GM21367 (cell line): ENCODE measurements around the gene PWP2.
"Not testable (repeated sequence)": the region's sequence is repeated elsewhere in the genome, so short reads cannot be mapped to it uniquely, and the experiment has no call there.

Experiments
- ATAC-seq: cut with Tn5 transposase; IDR thresholded peaks from one replicate; pipeline ENCODE4 v1.9.1; 2021; ENCODE audit not compliant: unreplicated experiment

Gene PWP2

DNA sequence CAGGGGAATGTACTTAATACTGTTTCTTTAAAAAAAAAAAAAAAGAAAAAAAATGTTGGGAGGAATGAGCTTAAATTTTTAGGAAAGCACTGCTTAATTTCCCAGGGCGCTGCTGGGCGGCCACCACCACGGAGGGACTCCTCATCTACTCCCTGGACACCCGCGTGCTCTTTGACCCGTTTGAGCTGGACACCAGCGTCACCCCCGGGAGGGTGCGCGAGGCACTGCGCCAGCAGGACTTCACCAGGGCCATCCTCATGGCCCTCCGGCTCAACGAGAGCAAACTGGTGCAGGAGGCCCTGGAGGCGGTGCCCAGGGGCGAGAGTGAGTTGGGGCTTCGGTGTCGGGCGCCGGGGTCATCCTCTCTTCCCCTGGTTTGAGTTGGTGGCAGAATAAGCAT is 20.6 kb downstream of the PWP2 start:
- not testable (repeated sequence) for ATAC-seq

DNA sequence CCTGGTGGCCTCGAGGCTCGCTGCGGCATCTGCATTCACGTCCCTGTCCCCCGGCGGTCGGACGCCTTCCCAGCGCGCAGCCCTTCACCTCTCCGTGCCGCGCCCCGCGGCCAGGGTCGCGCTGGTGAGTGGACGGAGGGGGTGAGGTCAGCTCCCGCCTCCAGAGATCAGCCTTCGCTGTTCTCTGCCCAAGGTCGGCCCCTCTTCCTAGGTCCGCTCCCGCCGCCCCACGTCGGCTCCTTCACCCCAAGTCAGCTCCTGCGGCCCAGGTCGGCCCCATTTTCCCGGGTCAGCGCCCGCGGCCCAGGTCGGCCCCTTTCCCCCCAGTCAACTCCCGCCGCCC is 26.5 kb downstream of the PWP2 start:
- not testable (repeated sequence) for ATAC-seq

DNA sequence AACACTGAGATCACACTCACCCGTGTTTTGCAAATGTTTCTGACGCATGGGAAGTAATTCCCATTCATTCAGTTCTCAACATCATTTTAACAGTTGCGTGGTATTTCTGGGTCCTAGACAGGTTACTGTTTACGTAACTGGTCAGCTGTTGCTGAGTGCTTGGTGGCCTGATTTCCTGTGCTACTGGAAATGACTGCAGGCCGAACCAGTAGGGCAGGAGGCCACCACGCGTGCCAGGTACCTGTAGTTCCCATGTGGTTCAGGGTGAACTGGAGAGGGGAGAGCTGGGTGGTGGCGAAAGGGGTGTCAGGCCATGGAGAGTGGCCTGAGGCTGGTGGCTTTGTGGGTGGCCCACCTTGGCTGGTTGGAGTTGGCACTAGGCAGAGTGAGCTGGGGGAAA is 27.5 kb downstream of the PWP2 start:
- not testable (repeated sequence) for ATAC-seq

DNA sequence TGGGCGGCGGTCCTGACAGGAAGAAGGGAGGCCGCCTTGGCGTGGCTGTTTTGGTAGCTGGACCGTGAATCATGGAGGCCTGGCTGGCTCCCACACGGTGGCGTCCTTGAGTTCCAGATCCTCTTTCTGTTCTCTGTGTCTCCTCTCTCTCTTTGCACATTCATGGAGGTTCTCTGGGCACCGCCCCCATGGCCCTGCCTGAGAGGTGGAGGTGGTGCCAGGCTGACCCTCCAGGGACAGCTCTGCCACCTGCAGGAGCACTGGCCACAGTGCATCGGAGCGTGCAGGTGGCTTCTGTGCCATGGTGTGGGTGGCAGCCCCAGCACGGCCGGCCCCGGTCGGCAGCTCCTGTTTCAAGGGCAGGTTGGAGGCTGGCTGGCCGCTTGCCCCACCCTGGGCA is 30.8 kb downstream of the PWP2 start:
- ATAC-seq: not testable (repeated sequence)

DNA sequence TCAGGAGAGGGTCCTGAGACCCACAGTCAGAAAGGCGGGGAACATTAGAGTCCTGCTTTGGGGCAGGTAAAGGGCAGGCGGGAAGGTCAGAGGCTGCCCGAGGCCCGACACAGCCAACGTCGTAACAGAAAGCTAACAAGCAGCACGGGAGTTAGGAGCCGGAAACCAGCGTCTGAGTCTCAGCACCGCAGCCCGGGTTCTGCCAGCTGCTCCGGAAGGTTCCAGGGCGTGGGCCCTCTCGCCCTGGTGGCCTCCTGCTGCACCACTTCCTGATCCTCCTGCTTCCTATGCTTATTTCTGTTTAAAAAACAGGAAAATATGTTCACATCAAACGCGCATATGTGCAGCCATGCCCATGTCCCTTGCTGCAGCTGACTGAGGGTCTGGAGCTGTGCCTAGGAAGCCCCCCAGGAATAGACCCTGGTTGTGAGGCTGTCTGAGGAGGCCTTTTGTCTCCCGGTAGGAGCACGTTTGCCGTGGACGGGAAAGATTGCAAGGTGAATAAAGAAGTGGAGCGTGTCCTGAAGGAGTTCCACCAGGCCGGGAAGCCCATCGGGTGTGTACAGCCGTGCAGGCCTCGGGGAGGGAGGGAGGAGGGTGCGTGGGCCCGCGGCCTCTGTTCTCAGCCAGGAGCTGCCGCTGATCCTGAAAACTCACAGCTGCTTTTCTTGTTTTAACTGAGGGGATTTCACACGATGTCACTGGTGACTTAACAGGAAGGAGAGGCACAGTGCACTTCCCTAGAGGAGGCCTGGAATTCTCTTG is 32.8 kb downstream of the PWP2 start:
- ATAC-seq: not testable (repeated sequence)

DNA sequence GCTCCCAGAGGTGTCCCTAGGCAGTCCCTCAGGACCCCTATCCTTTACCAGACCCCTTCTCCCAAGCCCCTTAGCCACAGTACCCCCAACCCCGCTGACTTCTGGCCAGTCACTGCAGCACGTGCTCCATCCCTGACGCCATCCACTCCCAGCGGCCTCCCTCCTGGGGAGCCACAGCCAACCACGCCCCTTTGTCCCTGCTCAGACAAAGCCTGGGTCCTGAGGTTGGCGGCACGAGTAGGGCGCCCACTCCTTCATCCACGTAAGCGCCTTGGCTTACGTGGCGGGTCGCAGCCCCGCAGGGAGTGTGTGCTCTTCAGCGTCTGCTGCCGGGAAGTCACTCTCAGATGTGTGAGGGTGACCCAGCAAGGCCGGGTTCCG is 33.3 kb downstream of the PWP2 start:
- not testable (repeated sequence) for ATAC-seq

DNA sequence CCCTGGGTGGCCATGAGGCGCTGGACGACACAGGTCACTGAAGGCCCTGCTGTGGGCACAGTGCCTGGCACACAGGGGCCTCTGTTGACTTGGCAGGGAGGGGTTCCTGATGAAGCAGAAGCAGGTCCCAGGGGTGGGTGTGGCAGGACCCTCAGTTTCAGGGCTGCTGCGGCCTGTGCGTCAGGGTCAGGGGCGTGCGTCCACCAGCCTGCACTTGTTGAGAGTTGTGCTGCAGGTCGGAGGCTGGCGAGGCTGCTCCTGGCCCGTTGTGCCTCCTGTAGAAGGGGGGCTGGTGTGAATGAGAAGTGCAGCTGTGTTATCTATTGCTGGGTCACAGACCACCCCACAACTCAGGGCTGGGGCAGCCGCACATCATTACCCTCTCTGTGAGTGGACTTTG is 35.3 kb downstream of the PWP2 start:
- ATAC-seq: not testable (repeated sequence)

DNA sequence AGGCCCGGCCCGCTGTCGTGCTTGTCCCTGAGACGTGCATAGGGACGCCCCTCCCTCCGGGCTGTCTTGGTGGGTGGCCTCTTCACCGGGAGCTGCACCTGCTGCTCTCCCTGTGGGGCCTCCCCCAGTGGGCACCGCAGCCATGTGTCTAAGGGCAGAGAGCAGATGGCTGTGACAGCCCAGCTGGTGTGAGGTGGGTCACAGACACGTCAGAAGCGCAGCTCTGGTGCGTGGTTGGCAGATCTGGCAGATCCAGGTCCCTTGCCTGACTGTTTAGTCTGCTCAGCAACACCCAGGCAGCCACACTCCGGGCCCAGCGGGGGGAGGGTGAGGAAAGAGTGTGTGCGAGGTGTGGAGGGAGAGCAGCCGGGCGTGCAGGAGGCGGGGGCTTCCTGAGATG is 36.2 kb downstream of the PWP2 start:
- not testable (repeated sequence) for ATAC-seq

DNA sequence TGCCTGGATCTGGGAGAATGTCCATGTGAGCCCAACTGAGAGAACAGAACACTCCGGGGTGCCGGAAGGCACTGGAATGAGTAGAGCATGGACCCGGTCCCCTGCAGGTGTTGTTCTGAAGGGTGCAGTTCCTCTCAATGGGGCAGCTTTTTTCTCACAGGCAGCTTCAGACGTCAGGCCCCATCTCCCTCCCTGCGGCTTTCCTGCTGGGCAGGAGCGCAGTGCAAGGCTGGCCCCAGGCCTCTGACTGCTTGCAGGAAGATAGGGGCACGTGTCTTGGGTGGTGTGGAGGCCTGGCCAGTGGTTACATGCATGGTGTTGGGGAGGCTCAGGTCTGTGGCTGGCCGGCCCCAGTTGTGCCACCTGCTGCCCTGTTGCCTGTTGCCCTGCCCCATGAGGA is 36.8 kb downstream of the PWP2 start:
- not testable (repeated sequence) for ATAC-seq

DNA sequence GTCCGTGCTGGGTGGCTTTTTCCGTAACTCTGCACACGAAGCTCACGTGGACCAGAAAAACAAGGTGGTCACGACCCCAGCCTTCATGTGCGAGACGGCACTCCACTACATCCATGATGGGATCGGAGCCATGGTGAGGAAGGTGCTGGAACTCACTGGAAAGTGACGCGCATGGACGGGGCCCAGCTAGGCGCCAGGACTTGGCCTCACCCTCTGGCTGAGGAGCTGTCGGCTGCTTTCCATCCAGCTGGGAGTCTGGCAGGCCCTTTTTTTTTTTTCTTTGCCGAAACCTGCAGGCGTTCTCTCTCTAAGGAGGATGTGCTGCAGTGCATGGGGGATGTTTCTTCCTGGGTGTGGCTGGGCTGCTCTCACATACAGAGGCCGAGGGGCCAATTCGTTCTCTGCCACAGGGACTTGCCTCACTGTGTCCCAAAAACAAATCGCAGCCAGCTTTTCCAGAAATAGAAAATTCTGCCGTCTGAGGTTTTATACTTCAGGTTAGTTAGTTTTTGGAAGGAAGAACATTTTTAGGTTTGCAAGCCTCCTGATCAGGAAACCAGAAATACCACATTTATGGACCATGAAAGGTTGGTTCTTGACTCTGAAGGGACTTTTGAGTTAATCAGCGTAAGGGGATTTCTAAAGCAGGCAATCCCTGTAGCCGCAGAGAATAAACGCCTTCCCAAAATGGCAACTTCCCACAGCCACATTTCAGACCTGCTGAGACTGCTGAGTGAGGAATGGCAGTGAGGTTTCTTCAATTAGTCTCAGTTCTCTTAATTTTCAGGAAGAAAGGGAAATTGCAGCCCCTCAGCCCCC is 37.8 kb downstream of the PWP2 start:
- not testable (repeated sequence) for ATAC-seq

DNA sequence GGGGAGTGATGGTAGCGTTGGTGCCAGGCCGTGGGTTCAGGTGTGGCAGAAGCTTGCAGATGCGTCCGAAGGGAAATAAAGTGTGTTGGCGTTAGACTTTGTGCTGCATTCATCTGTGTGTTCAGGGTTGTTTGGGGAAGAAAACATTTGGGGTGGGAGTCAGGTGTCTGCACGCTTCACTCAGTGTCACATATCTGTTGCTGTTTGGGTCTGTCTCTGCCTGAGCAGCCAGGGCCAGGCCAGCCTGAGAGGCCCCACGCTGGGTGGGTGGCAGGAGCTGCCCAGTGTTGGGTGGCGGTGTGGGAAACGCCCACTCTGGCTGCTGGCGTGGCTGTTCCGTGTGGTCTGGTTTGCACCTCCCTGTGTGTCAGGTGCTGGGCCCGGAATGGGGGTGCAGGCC is 38.4 kb downstream of the PWP2 start:
- not testable (repeated sequence) for ATAC-seq

DNA sequence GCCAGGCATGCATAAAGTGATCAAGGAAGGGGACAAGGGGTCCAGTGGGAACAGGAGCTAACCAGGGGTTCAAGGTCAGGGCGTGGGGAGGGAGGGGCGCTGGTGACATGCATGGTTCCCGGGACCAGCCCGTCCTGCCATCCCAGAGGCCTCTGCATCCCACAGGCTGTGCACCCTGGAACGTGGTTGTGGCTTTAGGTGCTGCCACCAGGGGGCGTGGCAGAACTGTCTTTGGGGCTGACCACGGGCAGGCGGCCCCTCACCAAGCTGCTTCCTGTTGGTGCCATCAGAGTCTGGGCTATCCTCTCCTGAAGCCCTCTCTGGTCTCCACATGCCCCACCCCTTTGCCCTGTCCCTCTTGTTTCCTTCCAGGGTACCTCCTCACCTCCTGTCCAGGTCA is 39.9 kb downstream of the PWP2 start:
- ATAC-seq: not testable (repeated sequence)

DNA sequence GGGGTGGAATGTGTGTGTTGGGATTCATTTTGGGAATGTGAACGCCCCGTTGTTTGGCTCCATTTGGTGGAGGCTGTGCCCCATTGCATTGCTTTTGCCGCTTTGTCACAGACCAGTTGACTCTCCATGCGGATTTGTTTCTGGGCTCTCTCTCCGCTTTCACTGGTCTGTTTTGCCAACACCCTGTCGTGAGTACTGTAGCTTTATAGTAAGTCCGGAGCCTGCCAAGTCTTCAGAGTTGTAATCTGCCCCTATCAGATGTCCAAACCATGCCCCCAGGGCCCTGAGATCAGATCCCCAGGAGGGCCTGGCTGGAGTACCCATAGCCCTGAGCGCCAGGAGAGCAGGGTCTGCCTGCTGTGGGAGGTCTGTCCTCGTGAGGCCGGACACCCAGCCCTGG is 43.1 kb downstream of the PWP2 start:
- ATAC-seq: not testable (repeated sequence)

DNA sequence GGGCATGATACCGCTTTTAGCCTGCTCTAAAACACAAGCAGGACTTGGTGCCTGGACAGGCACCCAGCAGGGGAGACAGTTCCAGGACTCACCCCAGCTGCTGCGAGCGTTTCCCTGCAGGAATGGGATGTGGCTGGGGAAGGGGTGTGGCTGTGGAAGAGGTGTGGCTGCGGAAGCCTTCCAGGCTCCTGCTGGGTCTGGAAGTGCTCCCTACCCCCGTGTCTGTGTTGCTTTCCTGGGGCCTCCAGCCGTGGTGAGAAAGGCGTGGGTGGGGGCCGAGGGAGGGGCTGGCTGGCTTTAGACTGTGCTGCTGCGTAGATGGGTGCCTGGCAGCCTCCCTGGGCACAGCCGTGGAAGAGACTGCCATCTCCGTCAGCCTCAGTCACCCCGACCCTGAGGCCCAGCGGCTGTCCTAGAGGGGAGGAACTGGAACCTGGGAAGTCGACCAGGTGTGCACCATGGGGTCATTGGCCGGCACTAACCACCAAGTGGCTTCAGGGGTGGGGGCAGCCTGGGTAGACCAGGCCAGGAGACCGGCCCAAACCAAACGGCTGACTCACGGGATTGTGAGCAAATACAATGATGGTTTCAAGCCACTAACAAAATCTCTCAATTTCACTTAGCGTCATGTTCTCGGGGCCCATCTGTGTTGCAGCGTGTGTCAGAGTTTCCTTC is 46.2 kb downstream of the PWP2 start:
- not testable (repeated sequence) for ATAC-seq

DNA sequence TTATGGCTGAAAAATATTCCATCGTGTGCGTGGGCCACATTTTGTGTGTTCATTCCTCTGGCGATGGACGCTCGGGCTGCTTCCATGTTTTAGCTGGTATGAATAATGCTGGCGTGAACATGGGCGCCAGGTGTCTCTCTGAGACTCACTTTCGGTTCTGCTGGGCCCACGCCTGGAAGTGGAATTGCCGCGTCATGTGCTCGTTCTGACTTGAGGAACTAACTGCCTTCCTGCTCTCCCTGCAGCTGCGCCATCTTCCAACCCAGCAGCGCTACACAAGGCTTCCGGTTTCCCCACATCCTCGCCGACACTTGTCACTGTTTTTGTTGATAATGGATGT is 46.7 kb downstream of the PWP2 start:
- not testable (repeated sequence) for ATAC-seq

DNA sequence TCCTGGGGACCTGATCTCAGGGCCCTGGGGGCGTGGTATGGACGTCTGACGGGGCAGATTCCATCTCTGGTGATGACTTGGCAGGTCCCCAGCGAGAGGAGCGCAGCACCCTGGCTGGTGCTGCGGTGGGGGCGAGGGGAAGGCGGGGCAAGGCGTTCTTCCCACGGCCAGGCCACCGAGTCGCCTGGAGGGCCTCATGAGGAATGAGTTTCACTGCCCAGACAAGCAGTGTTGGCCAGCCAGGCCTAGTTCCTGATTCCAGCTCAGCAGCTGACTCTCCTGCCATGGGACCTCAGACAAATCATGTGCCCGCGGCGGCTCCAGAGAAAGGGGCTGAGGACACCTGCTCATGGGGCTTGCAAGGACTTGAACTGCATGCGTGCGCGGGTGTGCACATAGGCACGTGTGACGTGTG is 47.6 kb downstream of the PWP2 start:
- ATAC-seq: not testable (repeated sequence)

DNA sequence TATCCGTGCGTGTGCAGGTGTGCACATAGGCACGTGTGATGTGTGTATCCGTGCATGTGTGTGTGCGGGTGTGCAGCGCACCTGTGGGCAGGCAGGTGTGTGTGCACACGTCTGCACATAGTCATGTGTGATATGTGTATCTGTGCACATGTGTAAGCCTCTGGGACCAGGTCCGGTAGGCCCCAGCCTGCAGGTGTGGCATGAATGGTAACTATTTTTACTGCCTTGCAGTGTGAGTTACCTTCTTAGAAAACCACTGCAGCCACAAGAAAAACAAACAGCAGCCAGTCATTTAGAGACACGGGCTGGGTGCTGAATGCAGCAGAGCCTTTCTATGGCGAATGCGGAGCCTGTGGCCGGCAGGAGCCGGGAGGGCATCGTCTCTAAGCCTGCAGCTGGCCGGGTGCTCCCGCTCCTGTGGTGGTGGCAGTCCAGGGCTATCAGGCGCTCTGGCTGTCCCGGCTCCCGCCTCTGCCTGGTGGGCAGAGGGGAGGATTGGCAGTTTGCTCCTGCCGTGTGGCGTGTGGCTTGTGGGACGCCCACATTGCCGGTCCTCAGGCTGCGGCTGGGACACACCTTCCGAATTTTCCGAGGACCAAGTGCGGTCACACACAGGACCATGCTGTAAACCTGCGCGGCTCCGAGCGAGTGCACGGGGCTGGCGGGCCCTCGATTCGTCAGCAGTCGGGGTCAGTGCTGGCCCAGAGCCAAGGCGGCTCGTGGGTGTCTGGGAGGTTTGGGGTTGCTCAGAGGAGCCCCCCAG is 48.2 kb downstream of the PWP2 start:
- ATAC-seq: peak; percentile 30

DNA sequence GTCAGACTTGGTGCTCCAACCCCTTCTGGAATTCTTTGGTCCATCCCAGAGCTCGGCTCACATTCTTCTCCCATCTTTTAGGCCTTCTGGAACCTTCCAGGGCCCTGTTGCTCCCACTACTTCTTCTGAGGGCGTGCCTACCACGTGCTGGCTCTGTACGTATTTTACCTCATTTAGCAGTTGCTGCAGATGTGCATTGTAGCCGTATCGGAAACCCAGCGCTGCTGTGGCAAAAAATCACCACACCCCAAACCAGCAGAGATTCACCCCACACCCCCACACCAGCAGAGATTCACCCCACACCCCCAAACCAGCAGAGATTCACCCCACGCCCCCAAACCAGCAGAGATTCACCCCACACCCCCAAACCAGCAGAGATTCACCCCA is 48.8 kb downstream of the PWP2 start:
- ATAC-seq: not testable (repeated sequence)

DNA sequence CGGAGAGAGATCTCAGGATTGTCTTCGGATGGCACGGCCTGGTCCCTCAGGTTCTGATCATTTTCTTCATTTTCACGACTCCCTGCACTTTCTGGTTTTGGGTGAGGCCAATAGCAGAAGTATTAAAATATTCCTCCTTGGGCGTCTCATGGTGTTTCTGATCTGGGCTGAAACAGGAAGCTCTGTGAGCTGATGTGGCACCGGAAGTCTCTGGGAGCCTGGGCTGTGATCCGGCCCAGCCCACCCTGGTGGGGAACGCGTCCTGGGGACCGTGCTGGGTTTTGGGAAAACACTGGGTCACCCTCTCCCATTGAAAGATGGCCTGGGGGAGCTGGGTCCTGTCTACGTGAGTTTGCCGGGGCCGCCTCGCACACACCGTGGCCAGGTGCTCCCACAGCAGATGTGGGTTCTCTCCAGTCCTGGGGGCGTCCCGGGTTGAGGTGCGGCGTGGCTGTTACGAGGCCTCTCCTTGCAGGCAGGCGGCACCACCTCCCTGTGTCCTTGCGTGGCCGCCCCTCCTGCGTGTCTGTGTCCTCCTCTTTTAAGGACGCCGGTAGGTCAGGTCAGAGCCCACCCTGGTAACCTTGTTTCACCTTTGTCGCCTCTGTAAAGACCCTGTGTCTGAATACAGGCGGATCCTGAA is 50.4 kb downstream of the PWP2 start:
- not testable (repeated sequence) for ATAC-seq

DNA sequence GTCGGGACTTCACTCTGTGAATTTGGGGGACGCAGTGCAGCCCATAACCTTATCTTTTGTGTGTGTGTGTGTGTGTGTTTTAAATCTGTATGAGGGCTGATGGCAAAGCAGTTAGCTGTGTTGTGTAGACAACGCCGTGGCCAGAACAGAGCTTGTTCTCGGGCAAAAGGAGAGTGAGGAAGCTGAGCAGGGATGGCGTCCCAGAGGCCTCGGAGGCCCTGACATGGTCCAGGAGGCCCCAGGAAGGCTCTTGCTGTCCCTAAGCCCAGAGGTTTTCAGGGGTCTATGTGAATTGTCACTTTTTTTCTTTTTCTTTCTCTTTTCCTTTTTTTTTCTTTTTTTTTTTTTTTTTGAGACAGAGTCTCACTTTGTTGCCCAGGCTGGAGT is 50.9 kb downstream of the PWP2 start:
- not testable (repeated sequence) for ATAC-seq
